Mesendoderm (in vitro differentiated cells): Measurements from ENCODE around the gene TULP1.

ENCODE experiments used
- DNase-seq: peaks from one replicate; pipeline ENCODE4 v3.0.0; 2013
- H2AK5ac ChIP-seq: 2 replicates; pipeline ENCODE4 v1.6.1; 2013; ENCODE audit warnings: low read length, inconsistent platforms
- H2BK120ac ChIP-seq: 2 replicates; pipeline ENCODE4 v1.6.1; 2013; ENCODE audit warnings: low read depth, mild to moderate bottlenecking, low read length, moderate library complexity, mixed read lengths
- H2BK15ac ChIP-seq: replicated peaks from 2 replicates; pipeline ENCODE4 v1.6.1; 2013; ENCODE audit warnings: low read depth, mild to moderate bottlenecking, moderate library complexity
- H2BK5ac ChIP-seq: 2 replicates; pipeline ENCODE4 v1.6.1; 2013; ENCODE audit warnings: low read length, inconsistent platforms
- H3K18ac ChIP-seq: 2 replicates; pipeline ENCODE4 v1.6.1; 2013; ENCODE audit warnings: mild to moderate bottlenecking, low read length, mixed read lengths
- H3K23ac ChIP-seq: one replicate; pipeline ENCODE4 v1.6.1; 2013; ENCODE audit warnings: low read length
- H3K27ac ChIP-seq: 2 replicates; pipeline ENCODE4 v1.5.1; 2013; ENCODE audit warnings: low read depth, mild to moderate bottlenecking, inconsistent platforms, low read length, moderate library complexity
- H3K27me3 ChIP-seq: 2 replicates; pipeline ENCODE4 v1.6.1; 2013; ENCODE audit warnings: low read length, control low read depth, mild to moderate bottlenecking, inconsistent platforms; ENCODE audit not compliant: insufficient read depth, poor library complexity
- H3K36me3 ChIP-seq: 2 replicates; pipeline ENCODE4 v1.6.1; 2013; ENCODE audit warnings: low read length, inconsistent platforms; ENCODE audit not compliant: control insufficient read depth, insufficient read depth
- H3K4ac ChIP-seq: one replicate; pipeline ENCODE4 v1.6.1; 2013; ENCODE audit warnings: low read depth, mild to moderate bottlenecking, low read length, moderate library complexity
- H3K4me1 ChIP-seq: 2 replicates; pipeline ENCODE4 v1.6.1; 2013; ENCODE audit warnings: low read depth, low read length, inconsistent platforms; ENCODE audit not compliant: control insufficient read depth
- H3K4me2 ChIP-seq: 2 replicates; pipeline ENCODE4 v1.6.1; 2013; ENCODE audit warnings: low read length
- H3K4me3 ChIP-seq: 2 replicates; pipeline ENCODE4 v1.5.1; 2013; ENCODE audit warnings: mild to moderate bottlenecking, low read length
- H3K56ac ChIP-seq: one replicate; pipeline ENCODE4 v1.6.1; 2013; ENCODE audit warnings: low read length
- H3K79me1 ChIP-seq: 2 replicates; pipeline ENCODE4 v1.6.1; 2013; ENCODE audit warnings: low read length, inconsistent platforms
- H3K79me2 ChIP-seq: 2 replicates; pipeline ENCODE4 v1.6.1; 2013; ENCODE audit warnings: mild to moderate bottlenecking, low read length; ENCODE audit not compliant: control insufficient read depth, insufficient read depth
- H3K9ac ChIP-seq: 2 replicates; pipeline ENCODE4 v1.6.1; 2013; ENCODE audit warnings: low read length, inconsistent platforms
- H4K5ac ChIP-seq: one replicate; pipeline ENCODE4 v1.6.1; 2013; ENCODE audit warnings: low read length
- H4K8ac ChIP-seq: one replicate; pipeline ENCODE4 v1.6.1; 2013; ENCODE audit warnings: low read depth, mild to moderate bottlenecking, control low read depth, low read length, moderate library complexity
- WGBS: extraction: QIAGEN DNeasy Blood & Tissue Kit; methylation state at CpG from one replicate; pipeline ENCODE4 v1.1.7; 2013; ENCODE audit warnings: low lambda C conversion rate, missing lambda C conversion rate; ENCODE audit not compliant: insufficient coverage; ENCODE audit errors: extremely low coverage; 5-methylcytosine and 5-hydroxymethylcytosine counted together

Gene TULP1

DNA sequence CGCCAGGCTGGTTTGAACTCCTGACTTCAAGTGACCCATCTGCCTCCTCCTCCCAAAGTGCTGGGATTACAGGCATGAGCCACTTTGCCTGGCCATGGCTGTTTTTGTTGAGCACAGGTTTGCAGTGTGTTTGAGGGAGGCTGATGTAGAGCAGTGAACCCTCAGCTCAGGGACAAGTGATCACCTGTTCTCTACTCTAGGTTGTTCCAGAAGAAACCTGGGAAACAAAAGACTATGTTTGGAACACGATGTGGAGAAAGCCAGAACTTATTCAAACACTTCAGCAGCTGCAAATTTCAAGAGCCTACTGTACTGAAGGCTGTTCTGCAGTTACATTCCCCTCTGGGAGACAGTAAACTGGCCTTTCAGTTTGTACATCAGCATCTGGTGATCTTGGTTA, 4.7 kb downstream of the TULP1 start:
- Histone ChIP-seq H3K18ac (no peak overlapping the region), H3K4me1 (peaks cover 3% of the 10 kb centered on the region), H4K8ac (no peak overlapping the region), H3K4me2 (no peak overlapping the region), H3K79me2 (no peaks in the 10 kb centered on the region), H3K27me3 (no peaks in the 10 kb centered on the region), H2AK5ac (no peak overlapping the region), H3K4me3 (no peak overlapping the region), H2BK120ac (no peak overlapping the region), H3K23ac (no peak overlapping the region), H3K27ac (no peak overlapping the region), H3K36me3 (no peaks in the 10 kb centered on the region), H2BK15ac (no peak overlapping the region), H3K79me1 (no peaks in the 10 kb centered on the region), H4K5ac (no peak overlapping the region), H3K4ac (no peak overlapping the region), H2BK5ac (no peak overlapping the region), H3K56ac (no peak overlapping the region), H3K9ac (no peak overlapping the region)
- no CpG with 5 or more reads among the region's 2 CpGs for WGBS
- no peak for DNase-seq

DNA sequence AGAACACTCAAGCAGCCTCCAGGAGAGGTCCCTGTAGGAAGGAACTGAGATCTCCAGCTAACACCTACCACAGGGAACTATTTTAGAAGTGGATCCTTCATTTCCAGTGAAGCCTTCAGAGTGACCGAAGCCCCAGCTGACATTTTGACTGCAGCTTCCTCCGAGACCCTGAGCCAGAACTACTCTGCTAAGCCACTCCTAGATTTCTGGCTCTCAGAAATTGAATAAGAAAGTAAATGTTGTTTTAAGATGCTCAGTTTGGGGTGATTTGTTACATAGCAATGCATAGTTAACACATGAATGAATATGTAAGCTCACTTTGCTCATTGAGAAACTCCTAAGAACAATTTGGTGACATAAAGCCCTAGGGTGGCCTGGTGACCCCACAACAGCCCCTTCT, 5.5 kb downstream of the TULP1 start:
- Histone ChIP-seq H3K79me1 (no peaks in the 10 kb centered on the region), H3K4me1 (peaks cover 3% of the 10 kb centered on the region), H4K5ac (no peak overlapping the region), H3K27me3 (no peaks in the 10 kb centered on the region), H3K4ac (no peak overlapping the region), H2AK5ac (no peak overlapping the region), H3K79me2 (no peaks in the 10 kb centered on the region), H4K8ac (no peak overlapping the region), H2BK15ac (no peak overlapping the region), H3K18ac (no peak overlapping the region), H3K56ac (no peak overlapping the region), H3K9ac (no peak overlapping the region), H2BK5ac (no peak overlapping the region), H2BK120ac (no peak overlapping the region), H3K4me2 (no peak overlapping the region), H3K27ac (no peak overlapping the region), H3K36me3 (no peaks in the 10 kb centered on the region), H3K4me3 (no peak overlapping the region), H3K23ac (no peak overlapping the region)
- DNase-seq, result no peak
- no CpG with 5 or more reads among the region's 2 CpGs for WGBS

DNA sequence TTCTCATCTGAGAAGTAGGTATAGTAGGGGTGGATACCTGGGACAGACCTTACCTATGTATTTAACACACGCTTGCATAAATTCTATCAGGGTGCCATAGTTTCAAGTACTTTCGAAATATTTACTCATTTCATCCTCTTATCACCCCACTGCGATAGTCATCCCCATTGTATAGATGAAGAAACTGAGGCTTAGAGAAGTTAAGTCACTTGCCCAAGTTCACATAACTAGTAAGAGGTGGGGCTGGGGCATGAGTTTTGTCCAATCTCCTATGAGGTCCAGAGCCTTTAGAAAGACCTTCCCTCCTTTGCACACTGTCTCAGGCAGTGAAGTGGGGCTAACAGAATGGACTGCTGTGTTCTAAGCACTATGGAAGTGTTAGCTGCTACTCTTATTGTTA, 6.2 kb downstream of the TULP1 start:
- Histone ChIP-seq H3K4ac (no peak overlapping the region), H2BK5ac (no peak overlapping the region), H2AK5ac (no peak overlapping the region), H3K79me2 (no peaks in the 10 kb centered on the region), H4K8ac (no peak overlapping the region), H3K23ac (no peak overlapping the region), H2BK120ac (no peak overlapping the region), H3K27me3 (no peaks in the 10 kb centered on the region), H3K56ac (no peak overlapping the region), H3K4me1 (peaks cover 3% of the 10 kb centered on the region), H3K79me1 (no peaks in the 10 kb centered on the region), H3K18ac (no peak overlapping the region), H4K5ac (no peak overlapping the region), H3K4me2 (no peak overlapping the region), H3K27ac (no peak overlapping the region), H3K36me3 (no peaks in the 10 kb centered on the region), H3K4me3 (no peak overlapping the region), H3K9ac (no peak overlapping the region), H2BK15ac (no peak overlapping the region)
- no peak for DNase-seq
- no CpG with 5 or more reads among the region's 3 CpGs for WGBS

DNA sequence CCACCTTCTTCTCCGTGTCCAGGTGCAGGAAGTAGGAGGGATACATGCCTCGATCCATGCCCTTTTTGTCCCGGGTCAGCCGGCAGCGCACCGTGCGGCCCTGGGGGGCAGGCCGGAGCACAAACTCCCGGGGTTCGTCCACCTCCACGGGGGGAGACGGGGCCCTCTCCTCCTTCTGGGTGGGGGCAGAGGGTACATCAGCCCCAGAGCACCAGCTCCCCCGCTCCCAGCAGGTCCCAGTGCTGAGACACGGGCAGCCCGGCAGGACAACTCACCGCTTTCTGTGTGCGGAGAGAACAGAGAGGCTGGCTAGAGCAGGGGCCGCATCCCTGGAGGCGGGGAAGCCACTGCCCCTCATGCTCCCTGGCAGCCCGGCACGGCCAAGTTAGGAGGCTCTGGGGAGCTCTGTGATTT, 6.7 kb downstream of the TULP1 start:
- Histone ChIP-seq H2BK5ac (no peak overlapping the region), H3K4me1 (peaks cover 1% of the 10 kb centered on the region), H3K4me3 (no peak overlapping the region), H3K27me3 (no peaks in the 10 kb centered on the region), H3K4ac (no peak overlapping the region), H3K23ac (no peak overlapping the region), H4K8ac (no peak overlapping the region), H3K18ac (no peak overlapping the region), H3K36me3 (no peaks in the 10 kb centered on the region), H3K79me1 (no peaks in the 10 kb centered on the region), H2BK15ac (no peak overlapping the region), H4K5ac (no peak overlapping the region), H3K56ac (peak overlapping the region; percentile 50), H2BK120ac (no peak overlapping the region), H3K79me2 (no peaks in the 10 kb centered on the region), H3K9ac (peak overlapping the region; percentile 24), H3K4me2 (no peak overlapping the region), H3K27ac (no peak overlapping the region), H2AK5ac (no peak overlapping the region)
- no peak for DNase-seq
- WGBS, result no CpG with 5 or more reads among the region's 21 CpGs

DNA sequence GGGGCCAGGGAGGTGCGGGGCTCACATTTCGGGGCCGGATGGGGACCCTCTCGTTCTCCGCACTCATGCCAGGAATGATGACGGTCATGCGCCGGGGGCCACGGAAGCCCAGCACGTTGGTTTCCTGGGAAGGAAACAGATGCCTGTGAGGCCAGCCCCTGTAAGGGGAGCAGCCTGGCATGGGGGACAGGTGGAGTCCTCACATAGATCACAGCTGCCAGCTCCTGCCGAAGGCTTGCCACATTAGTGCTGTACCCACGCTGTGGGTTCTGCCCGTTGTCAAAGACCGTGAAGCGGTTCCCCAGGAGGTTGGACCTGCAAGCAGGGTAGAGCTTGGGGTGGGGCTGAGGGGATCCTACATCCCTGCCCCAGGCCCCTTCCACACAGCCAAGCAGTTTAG, 9.2 kb downstream of the TULP1 start:
- H3K4me1 ChIP-seq, result peaks cover 7% of the 10 kb centered on the region
- no peaks in the 10 kb centered on the region for H3K79me1 ChIP-seq
- no peak overlapping the region for H4K5ac ChIP-seq
- no peak overlapping the region for H3K56ac ChIP-seq
- H2BK5ac ChIP-seq, result no peak overlapping the region
- H3K27ac ChIP-seq, result no peak overlapping the region
- no peak overlapping the region for H3K23ac ChIP-seq
- H3K9ac ChIP-seq, result no peak overlapping the region
- no peaks in the 10 kb centered on the region for H3K27me3 ChIP-seq
- H2AK5ac ChIP-seq, result no peak overlapping the region
- H3K79me2 ChIP-seq, result no peaks in the 10 kb centered on the region
- DNase-seq, result no peak
- H3K4ac ChIP-seq, result no peak overlapping the region
- no CpG with 5 or more reads among the region's 15 CpGs for WGBS
- no peak overlapping the region for H3K18ac ChIP-seq
- H2BK15ac ChIP-seq, result no peak overlapping the region
- no peak overlapping the region for H4K8ac ChIP-seq
- H3K36me3 ChIP-seq, result no peaks in the 10 kb centered on the region
- no peak overlapping the region for H3K4me2 ChIP-seq
- H3K4me3 ChIP-seq, result no peak overlapping the region
- H2BK120ac ChIP-seq, result no peak overlapping the region

DNA sequence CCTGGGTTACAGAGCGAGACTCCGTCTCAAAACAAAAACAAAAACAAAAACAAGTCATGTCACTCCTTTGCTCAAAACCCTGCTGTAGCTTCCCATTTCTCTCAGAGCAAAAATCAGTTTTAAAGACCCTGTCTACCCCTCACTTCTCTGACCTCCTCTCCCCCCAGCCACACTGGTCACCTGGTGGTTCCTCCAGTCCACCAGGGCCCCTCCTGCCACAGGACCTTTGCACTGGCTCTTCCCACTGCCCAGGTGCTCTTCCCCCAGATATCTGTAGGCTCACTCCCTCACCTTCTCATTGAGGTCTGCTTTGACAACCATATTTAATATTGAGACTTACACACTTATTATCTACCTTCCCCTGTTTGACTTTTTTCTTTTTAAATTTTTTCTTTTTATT, 10.9 kb downstream of the TULP1 start:
- no peak overlapping the region for H3K56ac ChIP-seq
- no peak overlapping the region for H3K27ac ChIP-seq
- no peak overlapping the region for H3K9ac ChIP-seq
- H4K5ac ChIP-seq, result no peak overlapping the region
- no peak overlapping the region for H3K23ac ChIP-seq
- no peak overlapping the region for H3K4me2 ChIP-seq
- no peaks in the 10 kb centered on the region for H3K79me2 ChIP-seq
- no CpG with 5 or more reads among the region's 2 CpGs for WGBS
- H2BK15ac ChIP-seq, result no peak overlapping the region
- no peak overlapping the region for H2AK5ac ChIP-seq
- H2BK120ac ChIP-seq, result no peak overlapping the region
- no peak overlapping the region for H2BK5ac ChIP-seq
- H4K8ac ChIP-seq, result no peak overlapping the region
- no peak overlapping the region for H3K4ac ChIP-seq
- H3K36me3 ChIP-seq, result no peaks in the 10 kb centered on the region
- peaks cover 9% of the 10 kb centered on the region for H3K4me1 ChIP-seq
- H3K18ac ChIP-seq, result no peak overlapping the region
- no peaks in the 10 kb centered on the region for H3K27me3 ChIP-seq
- no peak for DNase-seq
- H3K4me3 ChIP-seq, result no peak overlapping the region
- peaks cover 3% of the 10 kb centered on the region for H3K79me1 ChIP-seq
